Kidney (tissue), 14 donors: ENCODE measurements around the gene CAMLG. TPM values are rescaled to one million over a fixed set of nuclear protein-coding genes. Genes with fewer than 3 reads are reported as not detected.

ENCODE experiments used
- DNase-seq, 5 donors: peaks; one replicate each; pipeline ENCODE4 v3.0.0-alpha.2; 2013 to 2020
- FAIRE-seq: peaks from 2 replicates; lab custom pipeline; 2012; peaks lifted over from hg19 to GRCh38; lab: Jason Lieb, UNC
- H3K27ac ChIP-seq, 2 donors: one replicate each; pipeline ENCODE4 v1.7.0; 2013; ENCODE audit warnings: low read depth in 2 of 2, low read length in 2 of 2, inconsistent platforms in 1 of 2
- H3K27me3 ChIP-seq: one replicate; pipeline ENCODE4 v1.7.1; 2013; ENCODE audit warnings: low read length, inconsistent platforms; ENCODE audit not compliant: control insufficient read depth, insufficient read depth
- H3K36me3 ChIP-seq, 3 donors: one replicate each; pipeline versions ENCODE4 v1.7.0 to v1.7.1; 2013; ENCODE audit warnings: low read length in 3 of 3, control low read depth in 1 of 3, inconsistent platforms in 1 of 3; ENCODE audit not compliant: insufficient read depth in 3 of 3, control insufficient read depth in 2 of 3
- H3K4me1 ChIP-seq, 3 donors: one replicate each; pipeline versions ENCODE4 v1.7.0 to v1.7.1; 2013; ENCODE audit warnings: low read length in 3 of 3, inconsistent platforms in 1 of 3, low read depth in 1 of 3; ENCODE audit not compliant: control insufficient read depth in 2 of 3, insufficient read depth in 2 of 3
- H3K4me3 ChIP-seq, 3 donors: one replicate each; pipeline versions ENCODE4 v1.7.0 to v1.8.1; 2013; ENCODE audit warnings: low read length in 3 of 3, control low read depth in 1 of 3, inconsistent platforms in 1 of 3
- H3K9ac ChIP-seq, 3 donors: one replicate each; pipeline versions ENCODE4 v1.7.0 to v1.7.1; 2013; ENCODE audit warnings: low read length in 3 of 3, control low read depth in 1 of 3, inconsistent platforms in 1 of 3
- H3K9me3 ChIP-seq, 3 donors: one replicate each; pipeline versions ENCODE4 v1.7.0 to v1.7.1; 2013; ENCODE audit warnings: low read length in 3 of 3, control low read depth in 1 of 3, inconsistent platforms in 1 of 3; ENCODE audit not compliant: control insufficient read depth in 2 of 3, insufficient read depth in 1 of 3
- CTCF ChIP-seq: IDR thresholded peaks from 3 replicates; pipeline ENCODE4 v1.5.1; 2012; ENCODE audit warnings: mild to moderate bottlenecking, moderate library complexity, borderline replicate concordance; ENCODE audit not compliant: insufficient read depth; ENCODE audit errors: extremely low read depth
- intact Hi-C: fragments of 100-400 bp; cut with DNase I; formaldehyde crosslinking; loops from one replicate; pipeline ENCODE4 v1.11.1; 2022
- polyA plus RNA-seq: library from polyadenylated mRNA; stranded (reverse); fragments of 350-450 nt; fragmentation: Illumina TruSeq; extraction: RNeasy Lipid Tissue Mini Kit (QIAGEN cat#74804); gene quantifications from one replicate; pipeline ENCODE4 v1.2.3, GENCODE V29; 2014; ENCODE audit warnings: low read depth, low replicate concordance; ENCODE audit not compliant: insufficient read depth
- total RNA-seq: library from RNA; stranded (reverse); fragmentation: NEBNext Ultra II Directional; extraction: Animal tissue kit (Norgen Biotek cat#: 25700); gene quantifications from one replicate; pipeline ENCODE4 v1.2.1, GENCODE V29; 2021
- donor health status: control.
- donor health status: control.
- donor health status: control.
- donor health status: control.
- donor health status: control.
- donor health status: DM: yes; HTN: yes; CAD: no.
- donor health status: Normal renal cell carcinoma (clear cell type).

CAMLG gene
- total and polyA plus RNA-seq, 2 donors from 2014 or later: 22.9 to 47.0 TPM

- no peak for TF ChIP-seq CTCF
- no peak for FAIRE-seq
- Histone ChIP-seq H3K27ac (no peak overlapping the region), H3K27me3 (no peaks in the 10 kb centered on the region), H3K4me1 (no peaks in the 10 kb centered on the region), H3K9me3 (no peaks in the 10 kb centered on the region), H3K9ac (no peak overlapping the region), H3K4me3 (no peak overlapping the region), H3K36me3 (peaks cover 9 to 44% (median 37%) of the 10 kb centered on the region in 3 donors)
- intact Hi-C loops: no loop called here
- no peak for DNase-seq
These were observed 53.9 kb downstream of the CAMLG start for GRCh38 chr5:134792286-134792685.

- Histone ChIP-seq H3K9ac (no peak overlapping the region), H3K9me3 (no peaks in the 10 kb centered on the region), H3K27me3 (no peaks in the 10 kb centered on the region), H3K36me3 (peaks cover 9 to 47% (median 39%) of the 10 kb centered on the region in 3 donors), H3K27ac (no peak overlapping the region), H3K4me3 (no peak overlapping the region), H3K4me1 (no peaks in the 10 kb centered on the region)
- no peak for TF ChIP-seq CTCF
- FAIRE-seq: no peak
- no peak for DNase-seq
- intact Hi-C loops: no loop called here
These were observed 54.8 kb downstream of the CAMLG start for GRCh38 chr5:134793111-134793510.

DNA sequence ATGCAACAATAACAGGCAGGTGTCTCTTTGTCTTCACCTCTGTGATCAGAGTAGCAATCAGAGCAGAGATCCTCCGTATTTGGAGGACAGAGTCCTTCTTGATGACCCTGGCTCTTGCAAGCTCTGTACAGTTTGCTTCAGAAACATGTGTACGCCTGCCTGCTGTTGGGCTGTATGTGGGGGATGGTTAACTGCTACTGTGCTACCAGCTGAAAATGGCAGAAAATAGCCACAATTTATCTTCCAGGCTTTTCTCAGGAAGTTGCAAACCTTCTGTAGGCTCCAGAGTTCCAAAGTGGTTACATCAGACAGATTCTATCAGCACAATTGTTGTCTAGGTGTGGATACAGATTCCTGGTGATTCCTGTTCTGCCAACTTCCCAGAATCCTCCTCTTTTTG lies 55.7 kb downstream of the CAMLG start:
- no peak overlapping the region for H3K4me3 ChIP-seq
- TF ChIP-seq CTCF: no peak
- DNase-seq (no peak), FAIRE-seq (no peak)
- H3K9me3 ChIP-seq: no peaks in the 10 kb centered on the region
- H3K27me3 ChIP-seq: no peaks in the 10 kb centered on the region
- peaks cover 9 to 44% (median 39%) of the 10 kb centered on the region in 3 donors for H3K36me3 ChIP-seq
- no peaks in the 10 kb centered on the region for H3K4me1 ChIP-seq
- intact Hi-C loops: no loop called here
- H3K9ac ChIP-seq: no peak overlapping the region
- H3K27ac ChIP-seq: no peak overlapping the region

DNA sequence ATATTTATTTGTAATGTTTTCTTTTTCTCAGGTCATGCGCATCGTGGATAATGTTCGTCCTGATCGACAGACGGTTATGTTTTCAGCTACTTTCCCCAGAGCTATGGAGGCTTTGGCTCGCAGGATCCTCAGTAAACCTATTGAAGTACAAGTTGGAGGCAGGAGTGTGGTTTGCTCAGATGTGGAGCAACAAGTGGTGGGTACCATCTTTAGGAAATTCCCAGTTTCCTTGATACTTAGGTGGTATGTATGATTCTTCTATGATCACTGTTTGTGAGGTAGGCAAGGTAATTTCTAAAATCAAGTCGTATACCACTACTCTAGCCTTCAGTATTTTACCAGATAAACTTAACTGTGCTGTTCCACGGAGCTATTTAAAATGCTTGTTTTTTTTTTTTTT lies 56.5 kb downstream of the CAMLG start:
- no peak overlapping the region for H3K27ac ChIP-seq
- TF ChIP-seq CTCF: no peak
- no peak for DNase-seq
- H3K4me1 ChIP-seq: no peaks in the 10 kb centered on the region
- peaks cover 8 to 38% (median 33%) of the 10 kb centered on the region in 3 donors for H3K36me3 ChIP-seq
- H3K4me3 ChIP-seq: no peak overlapping the region
- H3K9ac ChIP-seq: no peak overlapping the region
- FAIRE-seq: no peak
- intact Hi-C loops: no loop called here
- H3K27me3 ChIP-seq: no peaks in the 10 kb centered on the region
- no peaks in the 10 kb centered on the region for H3K9me3 ChIP-seq
